Kidney (tissue), 14 donors: ENCODE measurements around the gene AWAT1. TPM values are rescaled to one million over a fixed set of nuclear protein-coding genes. Genes with fewer than 3 reads are reported as not detected.

Experiments
- DNase-seq, 5 donors: peaks; one replicate each; pipeline ENCODE4 v3.0.0-alpha.2; 2013 to 2020
- FAIRE-seq: peaks from 2 replicates; lab custom pipeline; 2012; peaks lifted over from hg19 to GRCh38; lab: Jason Lieb, UNC
- H3K27ac ChIP-seq, 2 donors: one replicate each; pipeline ENCODE4 v1.7.0; 2013; ENCODE audit warnings: low read depth in 2 of 2, low read length in 2 of 2, inconsistent platforms in 1 of 2
- H3K27me3 ChIP-seq: one replicate; pipeline ENCODE4 v1.7.1; 2013; ENCODE audit warnings: low read length, inconsistent platforms; ENCODE audit not compliant: control insufficient read depth, insufficient read depth
- H3K36me3 ChIP-seq, 3 donors: one replicate each; pipeline versions ENCODE4 v1.7.0 to v1.7.1; 2013; ENCODE audit warnings: low read length in 3 of 3, control low read depth in 1 of 3, inconsistent platforms in 1 of 3; ENCODE audit not compliant: insufficient read depth in 3 of 3, control insufficient read depth in 2 of 3
- H3K4me1 ChIP-seq, 3 donors: one replicate each; pipeline versions ENCODE4 v1.7.0 to v1.7.1; 2013; ENCODE audit warnings: low read length in 3 of 3, inconsistent platforms in 1 of 3, low read depth in 1 of 3; ENCODE audit not compliant: control insufficient read depth in 2 of 3, insufficient read depth in 2 of 3
- H3K4me3 ChIP-seq, 3 donors: one replicate each; pipeline versions ENCODE4 v1.7.0 to v1.8.1; 2013; ENCODE audit warnings: low read length in 3 of 3, control low read depth in 1 of 3, inconsistent platforms in 1 of 3
- H3K9ac ChIP-seq, 3 donors: one replicate each; pipeline versions ENCODE4 v1.7.0 to v1.7.1; 2013; ENCODE audit warnings: low read length in 3 of 3, control low read depth in 1 of 3, inconsistent platforms in 1 of 3
- H3K9me3 ChIP-seq, 3 donors: one replicate each; pipeline versions ENCODE4 v1.7.0 to v1.7.1; 2013; ENCODE audit warnings: low read length in 3 of 3, control low read depth in 1 of 3, inconsistent platforms in 1 of 3; ENCODE audit not compliant: control insufficient read depth in 2 of 3, insufficient read depth in 1 of 3
- CTCF ChIP-seq: IDR thresholded peaks from 3 replicates; pipeline ENCODE4 v1.5.1; 2012; ENCODE audit warnings: mild to moderate bottlenecking, moderate library complexity, borderline replicate concordance; ENCODE audit not compliant: insufficient read depth; ENCODE audit errors: extremely low read depth
- intact Hi-C: fragments of 100-400 bp; cut with DNase I; formaldehyde crosslinking; loops from one replicate; pipeline ENCODE4 v1.11.1; 2022
- polyA plus RNA-seq: library from polyadenylated mRNA; stranded (reverse); fragments of 350-450 nt; fragmentation: Illumina TruSeq; extraction: RNeasy Lipid Tissue Mini Kit (QIAGEN cat#74804); gene quantifications from one replicate; pipeline ENCODE4 v1.2.3, GENCODE V29; 2014; ENCODE audit warnings: low read depth, low replicate concordance; ENCODE audit not compliant: insufficient read depth
- total RNA-seq: library from RNA; stranded (reverse); fragmentation: NEBNext Ultra II Directional; extraction: Animal tissue kit (Norgen Biotek cat#: 25700); gene quantifications from one replicate; pipeline ENCODE4 v1.2.1, GENCODE V29; 2021
- donor health status: control.
- donor health status: control.
- donor health status: control.
- donor health status: control.
- donor health status: control.
- donor health status: DM: yes; HTN: yes; CAD: no.
- donor health status: Normal renal cell carcinoma (clear cell type).

The AWAT1 gene
- total and polyA plus RNA-seq, 2 donors from 2014 or later = not detected

DNA sequence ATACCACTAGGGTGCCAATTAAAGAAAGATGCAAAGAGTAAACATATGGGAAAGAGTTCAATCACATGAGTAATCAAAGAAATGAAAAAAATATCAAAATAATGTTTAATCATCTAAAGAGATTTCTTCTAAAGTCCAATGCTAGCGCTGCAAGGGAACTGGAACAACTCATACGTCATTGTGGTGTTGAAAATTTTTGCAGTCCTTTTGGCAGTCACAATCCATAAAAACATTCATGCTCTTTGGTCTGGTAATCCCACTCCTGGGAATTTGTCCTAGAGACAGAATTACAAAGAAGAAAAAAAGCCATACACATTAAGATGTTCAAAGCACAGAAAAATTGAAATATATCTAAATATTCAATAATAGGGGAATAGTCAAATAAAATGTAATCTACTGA, 21.0 kb downstream of the AWAT1 start:
- Histone ChIP-seq H3K9ac (no peak overlapping the region), H3K4me1 (no peaks in the 10 kb centered on the region), H3K27me3 (no peaks in the 10 kb centered on the region), H3K9me3 (no peaks in the 10 kb centered on the region), H3K27ac (no peak overlapping the region), H3K36me3 (no peaks in the 10 kb centered on the region), H3K4me3 (no peak overlapping the region)
- DNase-seq (no peak), FAIRE-seq (peak; percentile 78)
- intact Hi-C loops = no loop called here
- no peak for TF ChIP-seq CTCF

GRCh38 chrX:70257423-70258288, 23.2 kb downstream of the AWAT1 start:
- intact Hi-C loops = no loop called here
- no peaks in the 10 kb centered on the region for H3K4me1 ChIP-seq
- TF ChIP-seq CTCF = no peak
- FAIRE-seq (no peak), DNase-seq (no peak)
- no peaks in the 10 kb centered on the region for H3K36me3 ChIP-seq
- no peak overlapping the region for H3K9ac ChIP-seq
- H3K27ac ChIP-seq = no peak overlapping the region
- H3K27me3 ChIP-seq = no peaks in the 10 kb centered on the region
- no peaks in the 10 kb centered on the region for H3K9me3 ChIP-seq
- no peak overlapping the region for H3K4me3 ChIP-seq

GRCh38 chrX:70260104-70260503, 25.6 kb downstream of the AWAT1 start, which contains the start of gene P2RY4:
P2RY4 (minus strand) TSS chrX:70260204; CDS start chrX:70259624, 580 bp downstream.
- no peak for FAIRE-seq
- Histone ChIP-seq H3K9ac (no peak within 1 kb of the TSS), H3K36me3 (no peaks in the 10 kb centered on the region), H3K4me3 (no peak within 1 kb of the TSS), H3K9me3 (no peaks in the 10 kb centered on the region), H3K4me1 (no peaks in the 10 kb centered on the region), H3K27me3 (no peaks in the 10 kb centered on the region), H3K27ac (no peak within 1 kb of the TSS)
- no peak for TF ChIP-seq CTCF
- intact Hi-C loops = no loop called here
- DNase-seq = no peak
